OCI-LY7 (cell line): ENCODE results near the gene BDH1. TPM values are rescaled to one million over a fixed set of nuclear protein-coding genes. Genes with fewer than 3 reads are reported as not detected.

Experiments used
- BruUV-seq: library from RNA; stranded (reverse); fragments of 400-500 nt; replicated peaks from 2 replicates; lab custom pipeline; 2021; lab: Mats Ljungman, UMichigan
- CTCF ChIA-PET: fragments of 300-600 bp; sonication (Branson Sonifier 250); formaldehyde crosslinking; loops from one replicate; lab custom pipeline; 2022; ENCODE audit warnings: antibody characterized with exemption; ENCODE audit not compliant: unreplicated experiment; lab: Charles Lee
- POLR2A ChIA-PET: fragments of 300-600 bp; sonication (Branson Sonifier 250); formaldehyde crosslinking; loops from one replicate; lab custom pipeline; 2022; ENCODE audit warnings: antibody characterized with exemption; lab: Charles Lee
- DNase-seq: peaks from one replicate; pipeline ENCODE4 v3.0.0-alpha.2; 2015; ENCODE audit warnings: low spot score
- H2AFZ ChIP-seq: fragments of 200-600 bp; sonication (generic), shearing (Covaris generic); 2 replicates; pipeline ENCODE4 v1.6.1; 2014; ENCODE audit warnings: mild to moderate bottlenecking, antibody characterized with exemption, low read length, moderate library complexity
- H3K27ac ChIP-seq: fragments of 200-600 bp; sonication (generic); 2 replicates; pipeline ENCODE4 v1.5.1; 2014; ENCODE audit warnings: mixed run types, low read depth, mild to moderate bottlenecking, moderate library complexity, low read length, inconsistent platforms; ENCODE audit not compliant: poor library complexity, severe bottlenecking
- H3K36me3 ChIP-seq: fragments of 200-600 bp; sonication (generic); 2 replicates; pipeline ENCODE4 v1.6.1; 2014; ENCODE audit warnings: mild to moderate bottlenecking, antibody characterized with exemption, low read length, moderate library complexity, mixed read lengths; ENCODE audit not compliant: insufficient read depth
- H3K4me1 ChIP-seq: fragments of 200-600 bp; sonication (generic); 2 replicates; pipeline ENCODE4 v1.5.1; 2014; ENCODE audit warnings: mild to moderate bottlenecking, low read length; ENCODE audit not compliant: insufficient read depth, poor library complexity, severe bottlenecking
- H3K4me2 ChIP-seq: fragments of 200-600 bp; sonication (generic); 2 replicates; pipeline ENCODE4 v1.6.1; 2014; ENCODE audit warnings: mild to moderate bottlenecking, low read length
- H3K4me3 ChIP-seq: fragments of 200-600 bp; sonication (generic); 2 replicates; pipeline ENCODE4 v1.5.1; 2014; ENCODE audit warnings: mild to moderate bottlenecking, low read depth, low read length; ENCODE audit not compliant: poor library complexity, severe bottlenecking
- H3K79me2 ChIP-seq: fragments of 200-600 bp; sonication (generic); 2 replicates; pipeline ENCODE4 v1.6.1; 2016; ENCODE audit warnings: low read depth, mild to moderate bottlenecking, low read length, moderate library complexity, mixed read lengths; ENCODE audit not compliant: insufficient read depth
- H3K9me2 ChIP-seq: fragments of 200-600 bp; sonication (generic); 2 replicates; pipeline ENCODE4 v1.6.1; 2016; ENCODE audit warnings: mild to moderate bottlenecking, low read length, mixed read lengths; ENCODE audit not compliant: insufficient read depth
- H3K9me3 ChIP-seq: fragments of 200-600 bp; sonication (generic); 2 replicates; pipeline ENCODE4 v1.6.1; 2014; ENCODE audit warnings: mild to moderate bottlenecking, mixed run types, low read length, mixed read lengths
- H4K20me1 ChIP-seq: fragments of 200-600 bp; sonication (generic); 2 replicates; pipeline ENCODE4 v1.6.1; 2014; ENCODE audit warnings: mild to moderate bottlenecking, antibody characterized with exemption, low read length, moderate library complexity, mixed read lengths; ENCODE audit not compliant: insufficient read depth
- CTCF ChIP-seq: fragments of 200-600 bp; sonication (generic); conservative IDR thresholded peaks from 2 replicates; pipeline ENCODE4 v1.5.1; 2014; ENCODE audit warnings: mild to moderate bottlenecking, antibody characterized with exemption, low read length, moderate library complexity, mixed read lengths
- EZH2phosphoT487 ChIP-seq: fragments of 200-600 bp; sonication (generic); IDR thresholded peaks from 2 replicates; pipeline ENCODE4 v1.6.1; 2018; ENCODE audit warnings: low read depth, borderline replicate concordance, mild to moderate bottlenecking, mixed run types, antibody characterized with exemption, low read length, moderate library complexity, mixed read lengths
- intact Hi-C: fragments of 100-400 bp; cut with micrococcal nuclease; formaldehyde crosslinking; loops from one replicate; pipeline ENCODE4 v1.10.0; 2022; ENCODE audit not compliant: unreplicated experiment
- total RNA-seq, 2 experiments: library from RNA; depleted of rRNA in 1 of 2; stranded (reverse); fragments of >200 nt in 1 of 2; shearing (Covaris generic) in 1 of 2; gene quantifications; 2 replicates each; pipeline ENCODE4 v1.2.3, GENCODE V29; 2014 to 2022

Gene BDH1
- total RNA-seq, 2 experiments from 2014 or later: 14.1 to 14.5 TPM

- intact Hi-C loops: no loop called here
- H3K9me2 ChIP-seq: no peaks in the 10 kb centered on the region
- ChIA-PET CTCF (interaction anchor here (0.8 kb wide), 1 partner anchor 461 kb away, joined by 3 read pairs; no protein-coding TSS in a partner anchor), POLR2A (no interaction called here)
- BruUV-seq: no TSS peak
- no peak overlapping the region for H3K4me3 ChIP-seq
- H3K79me2 ChIP-seq: no peaks in the 10 kb centered on the region
- no peaks in the 10 kb centered on the region for H3K4me1 ChIP-seq
- no peaks in the 10 kb centered on the region for H4K20me1 ChIP-seq
- no peaks in the 10 kb centered on the region for H3K9me3 ChIP-seq
- H3K4me2 ChIP-seq: no peak overlapping the region
- H3K27ac ChIP-seq: no peak overlapping the region
- no peak for DNase-seq
- H3K36me3 ChIP-seq: no peaks in the 10 kb centered on the region
- no peak for TF ChIP-seq CTCF
- TF ChIP-seq EZH2phosphoT487: no peak
- H2AFZ ChIP-seq: no peak overlapping the region
Measured at GRCh38 chr3:197465197-197465995, 90.4 kb downstream of the BDH1 start.

DNA sequence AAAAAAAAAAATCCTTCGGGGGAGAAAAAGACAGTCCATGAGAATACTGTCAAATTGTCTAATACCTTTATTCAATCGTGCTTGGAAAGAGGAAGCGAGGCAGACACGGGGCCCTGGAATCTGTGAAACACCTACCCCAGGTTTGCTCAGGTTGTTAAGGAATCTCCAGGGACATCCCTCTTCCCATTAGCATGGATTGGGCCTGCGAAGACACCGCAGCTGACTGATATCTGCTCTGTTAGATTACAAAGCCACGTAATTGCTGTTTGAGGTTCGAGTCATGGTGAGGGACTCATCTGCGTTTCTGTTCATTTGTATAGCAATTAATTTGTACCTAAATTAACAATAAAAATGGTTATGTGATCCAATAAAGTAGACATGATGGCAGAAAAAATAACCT is 91.0 kb downstream of the BDH1 start:
- H3K9me2 ChIP-seq: no peaks in the 10 kb centered on the region
- TF ChIP-seq CTCF (no peak), EZH2phosphoT487 (no peak)
- no peaks in the 10 kb centered on the region for H4K20me1 ChIP-seq
- no peaks in the 10 kb centered on the region for H3K4me1 ChIP-seq
- no peak overlapping the region for H3K27ac ChIP-seq
- ChIA-PET POLR2A (no interaction called here), CTCF (no interaction called here)
- intact Hi-C loops: no loop called here
- no peaks in the 10 kb centered on the region for H3K9me3 ChIP-seq
- no peaks in the 10 kb centered on the region for H3K79me2 ChIP-seq
- no peaks in the 10 kb centered on the region for H3K36me3 ChIP-seq
- no peak overlapping the region for H3K4me2 ChIP-seq
- H3K4me3 ChIP-seq: no peak overlapping the region
- no peak overlapping the region for H2AFZ ChIP-seq
- no peak for DNase-seq
- no TSS peak for BruUV-seq

DNA sequence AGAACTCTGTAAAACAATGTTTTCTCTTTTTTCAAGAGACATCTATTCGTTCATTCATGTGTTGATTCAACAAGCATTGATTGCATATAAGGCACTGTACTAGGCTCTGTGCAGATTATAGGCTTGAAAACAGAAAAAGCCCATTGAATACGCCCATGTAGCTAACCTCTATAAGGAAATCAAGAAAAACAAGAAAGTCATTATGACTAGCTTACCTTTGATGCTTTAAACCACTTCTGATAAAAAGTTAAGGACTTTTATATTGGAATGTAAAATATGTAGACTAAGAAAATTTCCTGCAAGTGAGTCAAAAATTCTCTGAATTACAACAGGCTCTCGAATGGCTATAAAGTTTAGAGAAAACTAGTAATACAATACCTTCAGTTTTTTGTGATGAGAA is 92.5 kb downstream of the BDH1 start:
- Histone ChIP-seq H3K36me3 (no peaks in the 10 kb centered on the region), H3K4me1 (no peaks in the 10 kb centered on the region), H3K4me2 (no peak overlapping the region), H4K20me1 (no peaks in the 10 kb centered on the region), H3K9me2 (no peaks in the 10 kb centered on the region), H2AFZ (no peak overlapping the region), H3K4me3 (no peak overlapping the region), H3K9me3 (no peaks in the 10 kb centered on the region), H3K79me2 (no peaks in the 10 kb centered on the region), H3K27ac (no peak overlapping the region)
- no peak for TF ChIP-seq EZH2phosphoT487
- TF ChIP-seq CTCF: no peak
- BruUV-seq: no TSS peak
- no peak for DNase-seq
- ChIA-PET CTCF (no interaction called here), POLR2A (interaction anchor here (1.6 kb wide), 1 partner anchor 10 kb away, joined by 3 read pairs; no protein-coding TSS in a partner anchor)
- intact Hi-C loops: no loop called here
